Fibroblast of the aortic adventitia (primary cell): ENCODE measurements around the gene RBMS3. TPM values are rescaled to one million over a fixed set of nuclear protein-coding genes. Genes with fewer than 3 reads are reported as not detected.

ENCODE experiments used
- DNase-seq: peaks from one replicate; pipeline ENCODE4 v3.0.0-alpha.2; 2010; ENCODE audit warnings: low read depth
- H3K4me3 ChIP-seq: 2 replicates; pipeline ENCODE4 v1.5.1; 2011; ENCODE audit warnings: low read depth, mild to moderate bottlenecking, control low read depth, low read length, moderate library complexity
- CTCF ChIP-seq: IDR thresholded peaks from 2 replicates; pipeline ENCODE4 v1.5.1; 2011; ENCODE audit warnings: mild to moderate bottlenecking, low read length, control low read depth, inconsistent platforms; ENCODE audit not compliant: insufficient read depth
- total RNA-seq: library from RNA; depleted of rRNA; stranded (reverse); fragments of >200 nt; gene quantifications from 2 replicates; pipeline ENCODE4 v1.2.3, GENCODE V29; 2012; ENCODE audit warnings: low replicate concordance

Gene RBMS3
- total RNA-seq, 1 donor: 84.1 TPM

GRCh38 chr3:29337565-29337964 lies 56.7 kb downstream of the RBMS3 start:
- no peak for TF ChIP-seq CTCF
- no peak for DNase-seq
- H3K4me3 ChIP-seq: no peak overlapping the region

- DNase-seq: peak; percentile 55
- no peak overlapping the region for H3K4me3 ChIP-seq
- TF ChIP-seq CTCF: no peak
Observed at GRCh38 chr3:29338377-29338776, 57.5 kb downstream of the RBMS3 start.

GRCh38 chr3:29339016-29339833 lies 58.4 kb downstream of the RBMS3 start:
- no peak for TF ChIP-seq CTCF
- no peak overlapping the region for H3K4me3 ChIP-seq
- DNase-seq: peak; percentile 53

- no peak overlapping the region for H3K4me3 ChIP-seq
- no peak for TF ChIP-seq CTCF
- no peak for DNase-seq
Observed at GRCh38 chr3:29344154-29344553, 63.3 kb downstream of the RBMS3 start.

- TF ChIP-seq CTCF: no peak
- DNase-seq: no peak
- H3K4me3 ChIP-seq: no peak overlapping the region
Observed at GRCh38 chr3:29344935-29345334, 64.1 kb downstream of the RBMS3 start.

GRCh38 chr3:29345516-29346300 lies 64.8 kb downstream of the RBMS3 start:
- no peak overlapping the region for H3K4me3 ChIP-seq

More at GRCh38 chr3:29345516-29346300, 64.8 kb downstream of the RBMS3 start:
- no peak for DNase-seq
- no peak for TF ChIP-seq CTCF
